Superior temporal gyrus (tissue), 1 donor: ENCODE results near the gene LMAN1L.

ENCODE experiments used
- DNase-seq: peaks from one replicate; pipeline ENCODE4 v3.0.0-alpha.2; 2016; ENCODE audit errors: extremely low spot score

Gene LMAN1L

GRCh38 chr15:74837482-74838136 is 25.0 kb downstream of the LMAN1L start:
- DNase-seq, result no peak

- no peak for DNase-seq
Observed at GRCh38 chr15:74838137-74838516, 25.5 kb downstream of the LMAN1L start.

- no peak for DNase-seq
Observed at GRCh38 chr15:74838746-74839525, 26.3 kb downstream of the LMAN1L start.

- no peak for DNase-seq
Observed at GRCh38 chr15:74839526-74840395, 27.1 kb downstream of the LMAN1L start.

- no peak for DNase-seq
Observed at GRCh38 chr15:74840851-74841775, 28.5 kb downstream of the LMAN1L start.

DNA sequence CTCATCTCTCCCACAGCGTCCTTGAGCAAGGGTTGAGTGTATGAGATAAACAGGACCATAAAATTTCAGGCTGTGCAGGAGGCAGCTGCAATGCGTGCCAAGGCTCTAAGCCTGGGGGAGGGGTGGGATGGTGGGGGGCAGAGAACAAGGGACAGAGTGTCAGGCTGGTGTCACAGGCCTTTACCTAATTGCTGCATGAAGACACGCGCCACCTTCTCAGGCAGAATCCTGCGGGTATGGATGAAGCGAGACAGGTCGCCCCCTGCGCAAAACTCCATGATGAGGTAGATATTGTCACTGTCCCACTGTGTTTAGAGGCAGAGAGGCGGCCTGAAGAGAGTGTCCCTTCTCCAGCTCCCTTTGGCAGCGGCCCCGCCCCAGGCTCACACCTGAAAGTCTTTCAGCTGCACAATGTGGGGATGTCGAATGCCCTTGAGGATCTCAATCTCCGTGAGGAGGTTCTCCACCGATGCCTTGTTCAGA is 29.3 kb downstream of the LMAN1L start:
- DNase-seq, result no peak

- peak; percentile 89 for DNase-seq
Observed at GRCh38 chr15:74842581-74843444, 30.2 kb downstream of the LMAN1L start, which contains the start of gene ULK3. Gene ULK3, minus strand, starts transcription at chr15:74843156. Its CDS starts 51 bp downstream, at chr15:74843105.

- no peak for DNase-seq
Observed at GRCh38 chr15:74843445-74843828, 30.8 kb downstream of the LMAN1L start.

GRCh38 chr15:74843891-74844299 is 31.3 kb downstream of the LMAN1L start:
- DNase-seq, result no peak

- no peak for DNase-seq
Observed at GRCh38 chr15:74844319-74845207, 31.9 kb downstream of the LMAN1L start.

DNA sequence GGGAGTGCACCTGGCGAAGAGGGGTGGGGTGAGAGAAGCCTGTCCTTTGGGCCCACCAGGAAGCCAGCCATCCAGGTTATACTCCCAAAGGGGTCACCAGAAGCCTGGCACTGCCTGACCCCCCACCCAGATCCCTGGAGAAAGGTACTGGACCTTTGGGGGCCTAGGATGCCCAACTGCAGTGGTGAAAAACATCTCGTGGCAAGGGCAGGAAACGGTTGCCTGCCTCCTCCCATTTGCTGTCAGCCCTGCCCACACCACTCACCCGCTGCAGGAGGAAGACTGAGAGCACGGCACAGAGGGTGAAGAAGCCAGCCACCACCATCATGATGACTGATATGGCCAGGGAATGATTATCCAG is 32.6 kb downstream of the LMAN1L start:
- no peak for DNase-seq

DNA sequence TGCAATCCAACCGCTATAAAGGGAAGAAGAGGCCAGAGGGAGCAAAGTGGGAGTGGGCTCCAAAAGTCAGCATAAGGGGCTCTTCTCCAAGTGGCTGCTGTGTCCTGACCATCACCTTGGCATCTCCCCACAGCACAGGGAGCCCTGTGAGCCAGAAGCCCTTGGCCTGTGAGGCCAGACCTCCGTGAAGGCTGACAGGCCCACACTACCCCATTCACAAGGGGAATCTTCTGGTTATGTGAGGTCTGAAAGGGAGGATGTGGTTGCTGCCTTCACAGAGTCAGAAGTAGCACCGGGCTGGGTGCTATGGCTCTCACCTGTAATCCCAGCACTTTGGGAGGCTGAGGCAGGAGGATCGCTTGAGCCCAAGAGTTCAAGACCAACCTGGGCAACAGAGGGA is 32.9 kb downstream of the LMAN1L start:
- no peak for DNase-seq

GRCh38 chr15:74847432-74847831 is 34.8 kb downstream of the LMAN1L start:
- DNase-seq, result no peak

DNA sequence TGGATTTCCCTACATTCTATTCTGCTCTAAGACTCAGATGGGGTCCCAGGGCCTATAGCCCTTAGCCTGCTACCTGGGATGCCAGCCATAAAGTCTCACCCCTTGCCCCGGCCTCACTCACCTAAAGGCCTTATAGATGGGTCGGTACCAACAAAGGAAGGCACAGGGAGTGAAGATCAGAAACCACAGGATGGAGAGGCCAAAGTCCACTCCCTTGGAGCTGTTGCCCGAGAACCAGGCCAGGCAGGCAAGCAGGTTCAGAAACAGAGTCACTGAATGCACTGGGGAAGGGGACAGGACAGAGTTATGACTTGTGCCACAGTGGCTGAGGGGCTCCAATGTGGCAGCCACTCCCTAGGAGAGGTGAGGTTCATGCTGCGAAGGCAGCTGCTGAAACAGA is 37.8 kb downstream of the LMAN1L start:
- no peak for DNase-seq

DNA sequence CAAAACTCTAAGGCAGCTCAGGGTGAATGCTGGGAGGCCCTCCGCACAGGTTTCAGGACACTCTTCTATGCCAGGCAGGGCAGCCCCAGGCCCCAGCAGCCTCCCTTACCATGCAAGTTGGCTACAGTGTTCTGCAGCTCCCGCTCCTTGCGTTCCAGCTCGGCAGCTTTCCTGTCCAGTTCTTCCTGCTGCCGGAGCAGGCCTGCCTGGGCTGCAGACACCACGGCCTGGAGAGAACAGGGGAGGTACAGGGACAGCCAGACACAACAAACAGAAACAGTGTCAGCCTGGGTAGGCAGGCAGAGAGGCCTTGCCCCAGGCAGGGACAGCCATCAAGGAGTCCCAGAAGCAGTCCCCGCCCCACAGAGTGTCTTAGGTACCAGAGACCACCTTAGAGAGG is 39.3 kb downstream of the LMAN1L start:
- no peak for DNase-seq

- no peak for DNase-seq
Observed at GRCh38 chr15:74854453-74855022, 41.9 kb downstream of the LMAN1L start.

DNA sequence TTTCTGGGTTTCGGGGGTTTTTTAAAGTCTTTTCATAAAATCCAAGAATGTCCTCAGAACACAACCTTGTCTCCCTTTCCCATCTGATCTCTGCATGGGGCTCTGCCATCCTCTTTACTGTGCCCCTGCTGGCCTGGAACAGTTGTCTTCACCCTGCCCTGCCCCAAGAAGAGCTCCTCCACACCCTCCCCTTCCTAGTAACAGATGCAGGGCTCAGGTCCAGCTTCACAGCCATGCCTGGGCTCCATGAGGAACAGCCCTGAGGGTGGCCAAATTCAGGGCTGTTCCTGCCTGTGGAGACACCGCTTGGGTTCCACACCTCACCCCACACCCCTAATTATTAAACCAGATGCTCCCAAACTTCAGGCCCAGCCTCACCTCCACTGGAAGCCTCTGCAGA is 43.2 kb downstream of the LMAN1L start:
- no peak for DNase-seq

DNA sequence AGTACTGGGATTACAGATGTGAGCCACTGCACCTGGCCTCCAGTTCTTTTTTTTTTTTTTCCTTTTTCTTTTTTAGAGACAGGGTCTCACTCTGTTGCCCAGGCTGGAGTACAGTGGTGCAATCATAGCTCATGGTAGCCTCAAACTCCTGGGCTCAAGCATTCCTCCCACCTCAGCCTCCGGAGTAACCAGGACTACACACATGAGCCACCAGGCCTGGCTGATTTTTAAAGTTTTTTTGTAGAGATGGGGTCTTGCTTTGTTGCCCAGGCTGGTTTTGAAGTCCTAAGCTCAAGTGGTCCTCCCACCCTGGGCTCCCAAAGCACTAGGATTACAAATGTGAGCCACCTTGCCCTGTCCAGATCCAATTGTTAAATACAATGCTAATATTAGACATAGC is 43.9 kb downstream of the LMAN1L start:
- DNase-seq, result no peak
